Fibroblast of upper back skin (primary cell): ENCODE results near the gene PADI1.

Experiments
- DNase-seq: peaks from one replicate; pipeline ENCODE4 v3.0.0-alpha.2; 2013

The PADI1 gene, protein sequence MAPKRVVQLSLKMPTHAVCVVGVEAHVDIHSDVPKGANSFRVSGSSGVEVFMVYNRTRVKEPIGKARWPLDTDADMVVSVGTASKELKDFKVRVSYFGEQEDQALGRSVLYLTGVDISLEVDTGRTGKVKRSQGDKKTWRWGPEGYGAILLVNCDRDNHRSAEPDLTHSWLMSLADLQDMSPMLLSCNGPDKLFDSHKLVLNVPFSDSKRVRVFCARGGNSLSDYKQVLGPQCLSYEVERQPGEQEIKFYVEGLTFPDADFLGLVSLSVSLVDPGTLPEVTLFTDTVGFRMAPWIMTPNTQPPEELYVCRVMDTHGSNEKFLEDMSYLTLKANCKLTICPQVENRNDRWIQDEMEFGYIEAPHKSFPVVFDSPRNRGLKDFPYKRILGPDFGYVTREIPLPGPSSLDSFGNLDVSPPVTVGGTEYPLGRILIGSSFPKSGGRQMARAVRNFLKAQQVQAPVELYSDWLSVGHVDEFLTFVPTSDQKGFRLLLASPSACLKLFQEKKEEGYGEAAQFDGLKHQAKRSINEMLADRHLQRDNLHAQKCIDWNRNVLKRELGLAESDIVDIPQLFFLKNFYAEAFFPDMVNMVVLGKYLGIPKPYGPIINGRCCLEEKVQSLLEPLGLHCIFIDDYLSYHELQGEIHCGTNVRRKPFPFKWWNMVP

DNA sequence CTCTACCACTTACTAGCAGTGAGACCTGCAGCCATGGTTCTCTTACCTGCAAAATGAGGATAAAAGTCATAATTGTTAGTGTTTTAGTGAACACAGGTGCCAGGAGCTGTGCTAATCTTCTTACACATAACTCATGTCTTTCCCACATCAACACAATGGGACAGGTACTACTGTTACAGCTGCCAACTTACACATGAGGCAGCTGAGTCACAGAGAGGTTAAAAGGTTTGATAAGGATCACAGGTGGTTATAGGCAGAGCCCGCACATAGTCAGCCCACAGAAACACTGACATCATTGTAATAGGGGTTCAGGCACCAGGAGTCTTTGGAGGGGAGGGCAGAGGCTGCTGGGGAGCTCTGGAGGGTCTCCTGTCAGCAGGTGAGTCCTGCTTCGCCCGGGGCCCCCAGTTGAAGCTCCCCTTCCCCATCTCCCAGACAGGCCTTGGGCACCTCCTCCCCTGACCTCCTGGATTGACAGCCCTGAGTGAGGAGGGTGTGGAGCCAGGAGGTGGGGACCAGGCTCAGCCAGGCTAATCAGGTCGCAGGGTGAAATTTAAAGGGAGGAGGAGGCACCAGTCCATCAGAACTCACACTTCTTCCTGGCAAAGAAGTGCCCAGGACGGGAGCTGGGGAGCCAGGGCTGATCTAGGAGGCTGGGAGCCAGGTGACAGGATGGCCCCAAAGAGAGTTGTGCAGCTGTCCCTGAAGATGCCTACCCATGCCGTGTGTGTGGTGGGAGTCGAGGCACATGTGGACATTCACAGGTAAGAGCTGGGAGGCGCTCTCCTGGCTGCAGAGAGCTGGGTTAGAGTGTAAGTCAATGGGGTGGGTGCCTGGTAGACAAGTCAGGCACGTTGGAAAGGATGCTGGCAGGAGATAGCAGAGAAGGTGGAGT, at the start of gene PADI1:
PADI1 (plus strand) TSS at position 583 of the 895 bp plus-strand sequence; CDS start at position 673, 90 bp downstream.
- no peak for DNase-seq

DNA sequence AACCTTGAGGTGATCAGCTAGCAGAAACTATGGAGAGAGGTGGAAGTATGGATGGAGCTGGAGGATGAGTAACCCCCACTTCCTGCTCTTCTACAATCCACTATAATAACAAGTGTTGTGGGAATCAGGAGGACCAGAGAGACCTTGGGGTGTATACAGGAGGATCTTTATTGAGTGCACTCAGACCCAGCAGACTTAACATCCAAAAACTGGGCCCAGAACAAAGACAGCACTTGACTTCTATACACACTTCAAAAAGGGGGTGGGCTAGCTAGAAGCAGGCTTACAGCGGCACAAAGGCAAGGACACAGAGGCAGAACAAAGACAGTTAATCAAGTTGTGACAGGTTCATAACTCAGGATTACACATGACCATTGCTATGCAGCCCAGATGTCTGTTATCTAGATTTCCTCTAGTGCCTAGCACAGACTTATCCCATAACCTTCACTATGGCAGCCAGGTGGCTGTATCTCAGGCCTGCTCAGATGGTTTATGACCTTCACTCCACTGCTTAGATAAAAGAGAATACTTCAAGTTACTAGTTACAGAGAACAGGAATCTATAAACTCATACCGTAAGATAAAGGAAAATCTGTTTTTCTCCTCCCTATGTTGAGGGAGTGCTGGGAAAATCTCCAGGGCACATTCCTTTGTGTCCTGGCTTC, 49.5 kb upstream of the PADI1 start:
- DNase-seq, result no peak

DNA sequence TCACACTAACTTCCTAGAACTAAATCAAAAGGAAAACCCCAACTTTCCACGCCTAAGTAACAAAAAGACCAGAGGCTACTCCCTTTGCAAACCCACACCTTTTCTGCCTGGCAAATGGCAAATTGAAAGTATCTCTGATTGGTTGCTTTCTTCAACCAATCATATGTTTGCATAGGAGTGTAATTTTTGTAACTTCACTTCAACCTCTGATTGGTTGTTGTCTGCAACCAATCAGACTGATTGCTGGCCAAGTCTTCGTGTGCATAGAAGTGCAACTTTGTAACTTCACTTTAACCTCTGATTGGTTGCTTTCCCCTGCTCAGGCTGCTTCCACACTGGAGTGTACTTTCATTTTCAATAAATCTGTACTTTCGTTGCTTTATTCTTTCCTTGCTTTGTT, 48.8 kb upstream of the PADI1 start:
- DNase-seq, result no peak

DNA sequence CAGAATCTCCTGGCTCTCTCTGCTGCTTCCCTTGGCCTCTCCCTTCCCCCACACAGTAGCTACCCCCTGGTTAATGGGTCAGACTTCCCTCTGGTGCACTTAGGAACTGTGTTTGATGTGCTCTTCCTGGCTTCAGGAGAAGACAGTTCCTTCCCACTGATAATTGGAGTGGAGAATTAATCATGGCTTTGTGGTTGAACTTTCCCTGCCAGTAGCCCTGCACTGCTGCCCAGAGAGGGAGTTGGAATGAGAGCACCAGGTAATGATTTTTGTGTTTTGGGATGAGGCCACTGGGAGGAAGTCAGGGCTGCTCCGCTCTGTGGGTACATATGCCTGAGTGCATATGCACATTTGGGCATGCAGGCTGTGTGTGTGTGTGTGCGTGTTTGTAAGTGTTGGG, 46.0 kb upstream of the PADI1 start:
- no peak for DNase-seq

DNA sequence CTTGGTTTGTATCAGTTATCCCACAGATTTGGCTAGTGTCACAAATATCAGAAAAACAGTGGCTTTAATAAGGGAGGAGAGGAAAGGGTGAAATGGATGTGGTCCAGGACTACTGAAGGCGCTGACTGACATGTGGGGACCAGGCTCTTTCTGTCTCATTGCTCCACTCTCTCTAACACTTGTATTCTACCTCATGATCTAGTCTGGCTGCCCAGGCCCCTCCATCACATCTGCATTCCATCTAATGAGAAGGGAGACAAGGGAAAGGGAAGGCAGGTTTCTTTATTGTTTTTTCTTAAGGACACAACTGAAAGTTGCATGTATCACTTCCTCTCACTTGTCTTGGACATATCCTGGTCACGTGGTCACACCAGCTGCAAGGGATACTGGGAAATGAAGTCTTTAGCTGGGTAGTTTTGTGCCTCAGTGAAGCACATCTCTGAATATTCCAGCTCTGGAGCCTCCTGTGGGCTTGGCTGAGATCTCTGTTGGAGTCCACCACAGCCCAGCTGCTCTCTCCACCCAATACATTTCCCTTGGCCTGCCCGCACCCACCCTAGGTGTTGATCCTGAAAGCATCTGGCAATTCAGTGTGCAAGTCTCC, 43.7 kb upstream of the PADI1 start:
- no peak for DNase-seq

DNA sequence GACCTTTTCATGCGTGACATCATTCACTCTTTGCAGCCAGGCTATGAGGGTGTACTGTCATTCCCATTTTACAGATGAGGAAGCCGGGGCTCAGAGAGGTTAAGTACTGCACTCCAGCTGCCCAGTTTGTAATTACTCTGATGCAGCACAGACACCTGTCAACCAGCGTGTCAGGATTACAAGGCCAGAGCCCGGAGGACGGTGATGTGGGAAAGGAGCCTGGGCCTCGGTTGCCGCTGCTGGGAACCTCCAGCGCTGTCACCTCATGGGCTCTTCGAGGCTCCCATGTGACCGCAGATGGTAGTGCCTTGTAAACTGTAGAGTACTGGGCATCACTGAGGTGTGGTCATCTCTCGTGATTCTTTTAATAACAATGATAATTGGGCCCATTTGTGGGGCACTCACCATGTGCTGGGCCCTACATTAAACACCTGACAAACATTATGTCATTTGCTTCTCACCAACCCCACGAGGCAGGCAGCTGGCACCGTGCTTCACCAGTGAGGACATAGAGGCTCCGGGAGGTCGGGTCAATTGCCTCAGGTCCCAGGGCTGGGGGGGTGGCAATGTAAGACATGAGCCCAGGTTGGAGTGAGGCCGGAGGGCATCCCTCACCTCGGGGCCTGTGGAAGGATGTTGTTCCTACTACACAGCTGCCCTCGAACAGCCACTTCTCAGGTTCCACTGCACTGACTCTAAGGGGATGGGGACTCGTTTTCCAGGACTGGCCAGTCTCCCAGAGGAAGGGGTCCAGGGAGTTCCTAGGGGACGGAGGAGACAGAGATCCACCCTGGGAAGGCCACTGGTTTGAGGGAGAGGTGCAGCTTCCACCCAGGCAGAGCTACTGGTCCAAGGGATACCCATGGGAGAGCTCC, 42.8 kb upstream of the PADI1 start:
- no peak for DNase-seq

DNA sequence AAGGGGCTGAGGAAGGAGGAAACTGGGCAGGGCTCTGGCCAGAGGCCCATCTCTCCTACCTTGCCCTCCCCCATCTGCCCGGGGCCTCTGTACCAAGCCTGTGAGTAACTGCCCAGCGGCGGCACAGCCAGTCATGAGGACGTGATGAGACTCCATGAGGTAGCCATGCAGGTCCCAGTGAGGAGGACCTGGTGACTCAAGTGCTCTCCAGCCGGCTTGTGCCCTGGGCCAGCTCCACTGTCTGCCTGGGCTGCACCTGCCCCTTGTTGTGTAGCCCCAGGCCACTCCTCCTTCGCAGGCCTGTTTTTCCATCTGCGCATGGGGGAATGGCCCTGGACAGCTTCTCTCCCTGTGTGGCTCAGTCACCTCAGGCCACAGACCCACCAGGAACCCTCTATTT, 42.0 kb upstream of the PADI1 start:
- DNase-seq, result no peak

DNA sequence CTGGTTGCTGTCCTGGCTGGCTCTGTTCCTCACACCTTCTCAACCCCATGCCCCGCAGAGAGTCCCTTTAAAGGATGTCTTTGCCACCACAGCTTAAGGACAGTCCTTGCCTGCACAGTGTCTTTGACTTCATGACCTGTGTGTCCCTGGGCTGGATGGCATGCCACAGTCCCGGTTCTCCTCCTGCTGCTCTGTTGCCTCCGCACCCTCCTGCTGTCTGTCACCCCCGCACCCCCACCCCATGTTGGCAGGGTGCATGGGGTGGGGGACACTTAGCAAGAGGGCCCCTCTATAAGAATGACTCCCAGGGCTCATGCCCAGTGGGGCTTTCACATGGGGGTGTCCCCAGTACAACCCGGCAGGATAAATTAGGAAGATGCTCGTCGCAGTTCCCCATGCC, 41.6 kb upstream of the PADI1 start:
- DNase-seq, result no peak

DNA sequence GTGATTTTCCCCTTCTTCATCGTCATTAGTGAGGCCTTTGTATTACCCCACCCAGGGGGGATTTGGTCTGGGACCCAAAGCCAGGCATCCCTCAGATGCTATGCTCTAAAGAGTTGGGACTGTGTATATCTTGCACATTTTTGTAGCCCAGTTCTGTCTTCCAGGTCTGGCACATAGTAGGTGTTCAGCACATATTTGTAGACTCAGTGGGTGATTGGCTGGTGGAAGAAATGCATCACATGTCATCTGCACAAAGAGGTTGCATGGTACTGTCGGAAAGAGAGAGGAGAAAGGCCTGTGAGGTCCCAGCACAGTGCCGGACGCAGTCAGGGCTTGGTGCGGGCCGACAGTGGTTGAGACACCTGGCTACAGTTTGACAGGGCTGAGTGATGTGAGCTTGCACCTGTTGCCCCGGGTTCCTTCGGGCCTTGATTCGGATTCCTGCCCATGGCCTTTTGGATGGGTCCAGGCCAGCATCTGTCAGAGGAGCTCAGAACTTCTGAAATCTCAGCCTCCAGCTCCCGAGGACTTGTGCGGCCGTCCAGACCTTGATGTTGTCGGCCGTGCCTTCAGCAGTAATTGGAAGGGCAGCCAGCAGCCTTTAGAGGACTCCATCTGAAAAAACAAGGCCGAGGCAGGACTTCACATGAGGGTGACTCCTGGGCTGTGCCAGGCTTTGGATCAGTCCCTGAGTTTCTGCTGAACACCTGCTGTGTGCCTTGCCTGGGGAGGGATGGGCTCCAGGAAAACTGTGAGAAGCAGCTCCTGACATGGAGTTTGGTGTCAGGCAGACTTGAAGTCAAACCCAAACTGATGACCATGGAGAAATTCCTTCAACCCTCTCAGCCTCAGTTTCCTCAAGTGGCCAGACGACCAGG, 40.9 kb upstream of the PADI1 start:
- DNase-seq, result no peak

DNA sequence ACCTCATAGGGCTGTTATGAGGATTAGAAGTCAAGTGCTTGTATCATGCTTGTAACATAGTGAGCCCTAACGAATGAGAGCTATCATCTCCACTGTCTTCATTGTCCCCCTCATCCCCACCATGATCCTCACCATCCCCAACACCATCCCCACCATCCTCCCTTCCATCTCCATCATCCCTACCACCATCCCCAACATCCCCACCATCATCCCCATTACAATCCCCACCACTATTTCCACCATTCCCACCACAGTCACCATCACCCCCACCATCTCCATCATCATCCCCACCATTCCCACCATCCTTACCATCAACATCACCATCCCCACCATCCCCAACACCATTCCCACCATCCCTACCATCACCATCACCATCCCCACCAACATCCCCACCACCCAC, 39.1 kb upstream of the PADI1 start:
- DNase-seq, result no peak

DNA sequence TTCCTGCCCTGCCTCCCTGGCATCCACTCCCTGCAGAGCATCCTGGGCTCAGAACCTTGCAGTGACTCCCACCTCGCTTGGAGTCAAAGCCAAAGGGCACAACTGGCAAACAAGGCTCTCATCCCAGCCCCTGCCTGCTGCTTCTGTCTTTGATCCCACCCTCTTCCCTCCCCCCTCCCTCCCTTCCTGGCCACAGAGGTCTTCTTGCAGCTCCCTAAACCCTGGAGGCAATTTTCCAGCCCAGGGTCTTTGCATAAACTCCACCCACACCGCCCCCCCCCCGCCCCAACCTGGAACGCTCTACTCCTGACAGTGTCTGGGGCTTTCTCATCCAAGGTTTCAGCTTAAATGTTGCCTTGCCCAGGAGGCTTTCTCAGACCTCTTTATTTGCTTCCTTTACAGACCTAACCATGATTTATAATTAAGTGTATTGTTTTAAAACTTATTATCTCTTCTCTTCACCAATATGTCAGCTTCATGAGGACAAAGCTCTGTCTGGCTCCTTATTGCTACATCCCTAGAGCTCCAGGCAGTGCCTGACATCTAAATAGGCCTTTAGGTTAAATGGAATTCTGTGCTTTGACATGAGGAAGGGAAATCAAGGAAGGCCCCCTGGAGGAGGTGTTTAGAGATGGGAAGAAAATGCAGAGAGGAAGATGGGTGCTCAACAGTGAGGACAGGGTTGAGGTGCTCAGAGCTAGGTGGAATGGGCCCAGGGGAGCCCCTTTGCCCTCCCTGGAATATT, 37.7 kb upstream of the PADI1 start:
- DNase-seq, result no peak

DNA sequence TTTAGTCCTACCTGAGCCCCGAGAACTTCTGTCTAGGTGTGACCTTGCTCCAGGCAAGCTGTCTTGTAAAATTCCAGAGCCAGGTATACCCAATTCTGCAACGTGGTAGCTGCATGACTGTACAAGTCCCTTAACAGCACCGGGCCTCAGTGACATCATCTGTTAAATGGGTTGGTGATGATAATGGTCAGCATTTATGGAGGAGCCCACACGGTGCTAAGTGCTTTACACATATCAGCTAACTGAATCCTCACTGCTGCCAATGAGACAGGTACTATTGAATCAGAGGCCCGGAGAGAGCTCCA, 37.2 kb upstream of the PADI1 start:
- no peak for DNase-seq

DNA sequence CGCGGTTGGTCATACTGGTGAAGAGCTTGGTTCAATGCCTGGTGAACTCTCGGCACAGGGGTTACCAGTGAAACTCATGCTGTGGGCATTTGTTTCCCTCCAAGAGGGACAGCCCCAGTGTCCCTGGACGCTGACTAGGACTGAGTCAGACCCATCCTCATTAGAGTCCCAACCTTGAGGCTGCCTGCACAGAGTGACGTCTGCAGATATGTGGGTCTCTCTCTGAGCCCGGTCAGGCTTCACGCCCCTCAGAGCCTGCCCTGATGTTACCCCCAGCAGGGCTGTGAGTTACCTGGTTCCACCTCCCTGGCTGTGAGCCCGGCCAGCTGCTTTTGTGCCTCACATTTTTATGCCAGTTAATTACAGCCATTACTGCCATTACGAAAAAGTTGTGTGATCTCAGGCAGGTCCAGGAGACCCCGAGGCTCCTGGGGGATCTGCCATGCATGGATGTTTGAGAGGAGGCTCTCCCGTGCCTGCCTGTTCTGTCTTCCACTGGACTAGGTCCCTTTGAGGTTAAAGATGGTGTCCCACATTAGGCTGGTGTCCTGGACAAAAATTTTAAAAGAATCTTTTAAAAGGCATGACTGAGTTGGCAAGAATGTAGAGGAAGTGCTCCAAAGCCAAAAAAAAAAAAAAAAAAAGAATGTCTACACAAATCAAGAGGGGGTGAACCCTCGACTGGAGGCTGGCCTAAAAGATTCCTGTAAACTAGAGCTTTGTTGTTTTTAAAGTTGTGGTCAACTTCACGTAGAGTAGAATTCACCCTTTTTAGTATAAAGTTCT, 36.6 kb upstream of the PADI1 start:
- DNase-seq, result peak; percentile 90

DNA sequence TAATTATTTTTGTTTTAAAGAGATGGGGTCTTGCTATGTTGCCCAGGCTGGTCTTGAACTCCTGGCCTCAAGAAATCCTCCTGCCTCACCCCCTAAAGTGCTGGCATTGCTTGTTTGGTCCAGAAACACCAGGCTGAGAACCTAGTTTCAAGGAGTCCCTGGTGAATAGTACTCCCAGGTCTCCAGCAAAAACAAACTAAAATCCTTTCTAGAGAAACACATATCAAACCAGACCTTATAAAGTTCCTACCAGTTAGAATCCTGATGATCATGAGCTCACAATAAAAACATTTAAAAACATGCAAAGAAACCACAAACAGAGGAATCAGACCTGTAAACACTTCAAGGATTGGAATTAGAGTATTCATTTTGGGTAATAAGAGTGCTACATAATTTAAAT, 34.4 kb upstream of the PADI1 start:
- DNase-seq, result peak; percentile 65

DNA sequence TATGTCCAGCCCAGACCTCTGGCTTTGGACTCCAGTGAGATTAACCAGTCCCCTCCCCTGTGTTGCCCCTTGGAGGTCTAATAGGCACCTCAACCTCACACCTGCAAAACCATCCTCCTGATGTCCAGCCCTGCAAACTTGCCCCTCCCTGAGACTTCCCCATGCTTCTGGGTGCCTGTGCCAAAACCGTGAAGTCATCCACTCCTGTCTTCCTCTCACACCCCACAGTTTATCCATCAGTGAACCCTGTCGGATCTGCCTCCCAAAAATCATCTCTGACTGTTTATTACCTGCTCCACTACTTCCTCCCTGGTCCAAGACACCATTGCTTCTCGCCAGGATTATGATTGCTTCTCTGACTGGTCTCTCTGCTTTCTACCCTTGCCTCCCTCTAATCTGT, 31.7 kb upstream of the PADI1 start:
- no peak for DNase-seq

DNA sequence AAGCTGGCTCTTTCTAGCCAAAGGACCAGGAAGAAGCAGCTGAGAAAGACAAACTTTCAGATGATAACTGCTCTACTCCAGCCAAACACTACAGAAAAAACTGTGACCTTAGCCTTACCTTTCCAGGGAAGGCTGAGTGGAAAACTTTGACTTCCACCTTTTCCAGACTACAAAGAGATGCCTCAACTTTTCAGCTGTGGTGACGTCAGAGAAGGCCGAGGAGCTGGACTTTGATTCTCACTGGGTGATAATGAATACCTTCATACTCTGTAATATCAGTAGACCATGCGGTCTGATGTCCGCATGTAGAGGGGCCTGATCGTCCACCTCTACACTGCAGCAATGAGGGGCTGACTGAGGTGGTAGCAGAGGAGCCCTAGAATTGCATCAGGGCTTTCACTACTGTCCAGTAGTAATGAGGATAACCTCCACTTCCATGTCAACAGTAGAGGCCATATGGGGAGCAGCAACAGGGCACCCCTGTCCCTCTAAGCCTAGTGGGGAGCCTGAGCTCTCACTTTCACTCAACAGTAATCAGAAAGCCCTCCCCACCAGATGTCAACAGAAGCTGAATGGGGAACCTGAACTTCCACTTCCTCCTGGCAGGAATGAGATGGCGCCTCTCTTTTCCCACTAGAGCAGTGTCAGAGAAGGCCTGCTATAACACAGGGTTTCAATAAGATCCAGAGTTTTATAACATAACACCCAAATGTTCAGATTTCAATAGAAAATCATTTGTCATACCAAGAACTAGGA, 28.4 kb upstream of the PADI1 start:
- DNase-seq, result no peak

DNA sequence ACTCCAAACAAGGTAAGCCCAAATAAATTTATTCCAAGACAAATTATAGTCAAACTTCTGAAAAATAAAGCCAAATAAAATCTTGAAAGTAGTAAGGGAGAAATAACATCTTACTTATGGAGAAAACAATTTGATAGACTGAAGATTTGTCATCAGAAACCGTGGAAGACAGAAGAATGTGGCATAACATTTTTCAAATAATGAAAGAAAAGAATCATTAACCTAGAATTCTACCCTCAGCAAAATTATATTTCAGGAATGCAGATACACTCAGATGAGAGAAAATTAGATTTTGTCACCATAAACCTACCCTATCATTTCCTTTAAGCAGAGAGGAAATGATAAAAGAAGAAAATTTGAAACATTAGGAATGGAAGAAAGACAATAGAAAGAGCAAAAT, 27.3 kb upstream of the PADI1 start:
- no peak for DNase-seq

DNA sequence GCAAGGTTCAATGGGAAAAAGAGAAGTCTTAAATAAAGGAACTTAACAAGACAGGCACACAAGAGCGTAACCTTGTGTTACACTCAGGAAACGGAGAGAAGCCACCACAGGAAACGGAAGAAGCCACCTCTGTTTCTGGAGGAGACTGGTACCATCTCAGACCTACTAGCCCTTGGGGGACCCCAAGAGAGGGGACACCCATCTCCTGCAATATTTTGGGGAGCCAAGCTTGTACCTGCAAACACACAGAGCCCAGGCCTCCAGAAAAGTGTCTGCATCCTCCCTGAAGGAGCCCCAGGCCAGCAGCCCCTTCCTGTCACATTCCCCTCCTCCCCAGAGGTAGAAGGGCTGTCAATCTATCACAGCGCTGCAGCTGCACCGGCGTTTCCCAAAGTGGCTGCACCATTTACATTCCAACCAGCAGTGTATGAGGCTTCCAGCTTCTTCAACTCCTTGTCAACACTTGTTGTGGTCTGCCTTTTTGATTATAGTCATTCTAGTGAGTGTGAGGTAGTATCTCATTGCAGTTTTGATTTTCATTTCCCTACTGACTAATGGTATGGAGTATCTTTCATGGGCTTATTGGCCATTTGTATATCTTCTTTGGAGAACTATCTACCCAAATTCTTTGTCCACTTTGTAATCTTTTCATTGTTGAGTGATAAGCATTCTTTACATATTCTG, 23.0 kb upstream of the PADI1 start:
- no peak for DNase-seq
